HL-60 (cell line): Measurements from ENCODE around the gene WDFY2.
"Not testable (repeated sequence)": the region's sequence is repeated elsewhere in the genome, so short reads cannot be mapped to it uniquely, and the experiment has no call there.

ENCODE experiments used
- DNase-seq, 2 experiments: peaks; one replicate each; pipeline ENCODE4 v3.0.0-alpha.2; 2010 to 2020; ENCODE audit warnings: low read depth in 1 of 2, low spot score in 1 of 2
- H3K27ac ChIP-seq: fragments of 250-450 bp; sonication (Bioruptor Pico); replicated peaks from 2 replicates; pipeline ENCODE4 v1.5.1; 2020; ENCODE audit warnings: mild to moderate bottlenecking, moderate library complexity
- H3K27me3 ChIP-seq: fragments of 250-450 bp; sonication (Bioruptor Pico); 2 replicates; pipeline ENCODE4 v1.5.1; 2021; ENCODE audit warnings: mild to moderate bottlenecking, moderate library complexity; ENCODE audit not compliant: insufficient read depth, poor library complexity, severe bottlenecking
- H3K4me3 ChIP-seq: replicated peaks from 2 replicates; pipeline ENCODE4 v1.5.1; 2011; ENCODE audit warnings: mild to moderate bottlenecking, control low read depth, low read length; ENCODE audit not compliant: insufficient read depth
- CTCF ChIP-seq: IDR thresholded peaks from one replicate; pipeline ENCODE4 v1.5.1; 2011; ENCODE audit warnings: low read length, control low read depth, inconsistent platforms; ENCODE audit not compliant: insufficient read depth
- GABPA ChIP-seq: IDR thresholded peaks from 2 replicates; pipeline ENCODE4 v1.6.1; 2012; ENCODE audit warnings: low read depth
- POLR2AphosphoS5 ChIP-seq: IDR thresholded peaks from 2 replicates; pipeline ENCODE4 v1.6.1; 2012; ENCODE audit warnings: low read depth
- REST ChIP-seq: IDR thresholded peaks from 2 replicates; pipeline ENCODE4 v1.6.1; 2012; ENCODE audit warnings: low read depth; ENCODE audit not compliant: insufficient replicate concordance
- SPI1 ChIP-seq: IDR thresholded peaks from 2 replicates; pipeline ENCODE4 v1.6.1; 2012; ENCODE audit warnings: low read depth, mild to moderate bottlenecking, borderline replicate concordance

WDFY2 gene

GRCh38 chr13:51637852-51638215 is 53.6 kb downstream of the WDFY2 start:
- TF ChIP-seq POLR2AphosphoS5 (no peak), GABPA (no peak), SPI1 (no peak), CTCF (no peak), REST (no peak)
- Histone ChIP-seq H3K4me3 (no peak overlapping the region), H3K27me3 (no peaks in the 10 kb centered on the region), H3K27ac (no peak overlapping the region)
- DNase-seq = no peak

DNA sequence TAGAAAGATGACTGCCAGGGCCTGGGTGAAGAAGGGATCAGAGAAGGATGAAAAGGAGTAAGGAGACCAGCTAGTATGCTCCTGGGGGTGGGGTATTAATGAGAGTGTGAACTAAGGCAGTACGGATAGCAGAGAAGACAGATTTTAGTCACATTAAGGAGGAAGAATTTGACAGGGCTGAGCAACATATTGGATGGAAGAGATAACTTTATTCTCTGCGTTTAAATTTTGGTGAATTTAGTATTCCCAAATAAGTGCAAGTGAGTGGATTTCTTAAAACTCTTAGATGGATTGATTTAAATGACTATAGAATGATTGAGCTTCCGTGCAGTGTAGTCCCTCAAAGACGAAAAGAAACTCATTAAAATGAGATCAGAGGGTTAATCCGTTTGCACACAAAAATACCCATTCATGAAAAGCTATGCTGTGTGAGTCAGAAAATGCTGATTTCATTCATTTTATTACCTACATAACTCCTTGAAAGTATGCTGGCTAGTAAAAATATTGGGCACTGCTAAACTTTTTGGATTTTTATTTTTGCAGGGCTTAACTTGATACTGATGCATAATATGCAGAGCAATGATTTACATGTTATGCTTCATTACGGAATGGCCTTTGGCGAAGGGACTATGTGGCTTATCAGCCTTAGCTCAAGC is 54.1 kb downstream of the WDFY2 start:
- H3K27me3 ChIP-seq = no peaks in the 10 kb centered on the region
- DNase-seq = no peak
- H3K4me3 ChIP-seq = no peak overlapping the region
- no peak overlapping the region for H3K27ac ChIP-seq
- TF ChIP-seq REST (no peak), SPI1 (no peak), POLR2AphosphoS5 (no peak), CTCF (no peak), GABPA (no peak)

DNA sequence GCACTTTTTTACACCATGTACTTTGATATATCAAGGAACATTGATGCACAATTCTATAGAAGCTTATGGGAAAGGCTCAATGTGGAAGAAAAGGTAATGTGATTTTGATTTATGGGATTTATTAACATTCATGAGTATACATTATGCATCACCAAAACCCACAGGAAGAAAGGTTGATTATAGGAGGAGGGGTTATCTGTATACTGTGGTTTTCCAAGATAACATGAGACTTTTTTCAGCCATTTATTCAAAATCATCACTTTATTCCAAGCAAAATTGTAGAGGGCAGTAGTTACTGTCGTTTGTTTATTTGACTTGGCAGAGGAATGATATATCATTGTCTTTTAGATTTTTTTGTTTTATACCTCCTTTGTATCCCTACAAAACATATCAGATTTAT is 54.9 kb downstream of the WDFY2 start:
- no peak for DNase-seq
- H3K4me3 ChIP-seq = no peak overlapping the region
- TF ChIP-seq SPI1 (no peak), GABPA (no peak), CTCF (no peak), POLR2AphosphoS5 (no peak), REST (no peak)
- no peak overlapping the region for H3K27ac ChIP-seq
- H3K27me3 ChIP-seq = no peaks in the 10 kb centered on the region

- not testable (repeated sequence) for H3K4me3 ChIP-seq, H3K27ac ChIP-seq, H3K27me3 ChIP-seq, DNase-seq
These were observed 56.4 kb downstream of the WDFY2 start for GRCh38 chr13:51640696-51641095.
